ENCODE measurements around the gene KRT75.

KRT75 gene

GRCh38 chr12:52439420-52439819 is 5.2 kb upstream of the KRT75 start:
- DNase-seq = no peak

GRCh38 chr12:52438305-52439301 is 4.4 kb upstream of the KRT75 start:
- no peak for DNase-seq

- no peak for DNase-seq
These were observed 3.3 kb upstream of the KRT75 start for GRCh38 chr12:52437508-52437907.

DNA sequence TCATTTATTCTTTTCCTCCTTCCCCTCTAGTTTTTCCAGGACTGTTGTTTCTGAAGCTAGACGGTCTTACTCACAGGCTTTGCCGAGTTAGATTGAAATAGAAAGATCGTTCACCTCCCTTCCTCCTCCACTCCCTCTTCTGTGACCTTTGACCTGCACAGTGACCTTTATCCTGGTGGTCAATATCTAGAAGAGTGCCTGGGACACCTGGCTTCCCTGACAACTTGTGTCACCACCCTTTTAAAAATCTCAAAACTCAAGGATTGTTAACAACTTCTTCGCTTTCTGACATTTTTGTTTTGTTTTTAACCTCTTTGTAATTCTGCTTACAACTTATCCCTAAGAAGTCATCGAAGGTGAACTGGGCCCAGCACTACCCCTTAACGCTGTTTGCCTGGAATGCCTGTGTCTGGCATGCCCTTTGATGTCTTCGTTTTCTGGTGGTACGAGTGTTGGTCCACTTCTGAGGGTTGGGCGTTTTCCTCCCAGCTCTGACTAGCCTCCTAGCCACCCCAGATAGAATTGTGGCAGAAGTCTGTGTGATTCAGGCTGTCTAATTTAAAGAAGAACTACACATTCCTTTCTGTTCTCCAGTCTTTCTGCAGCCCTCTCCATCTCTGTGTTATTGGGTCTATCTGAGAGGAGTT is 2.8 kb upstream of the KRT75 start:
- no peak for DNase-seq

- no peak for DNase-seq
These were observed 2.0 kb upstream of the KRT75 start for GRCh38 chr12:52436000-52436827.

DNA sequence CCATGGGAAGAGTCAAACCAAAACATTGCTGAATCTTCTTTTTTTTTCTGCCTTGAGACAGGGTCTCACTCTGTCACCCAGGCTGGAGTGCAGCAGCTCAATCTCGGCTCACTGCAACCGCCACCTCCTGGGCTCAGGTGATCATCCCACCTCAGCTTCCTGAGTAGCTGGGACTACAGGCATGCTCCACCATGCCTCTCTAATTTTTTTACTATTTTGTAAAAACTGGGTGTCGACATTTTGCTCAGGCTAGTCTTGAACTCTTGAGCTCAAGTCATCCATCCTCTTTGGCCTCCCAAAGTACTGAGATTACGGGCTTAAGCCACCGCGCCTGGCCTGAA is 1.5 kb upstream of the KRT75 start:
- no peak for DNase-seq

DNA sequence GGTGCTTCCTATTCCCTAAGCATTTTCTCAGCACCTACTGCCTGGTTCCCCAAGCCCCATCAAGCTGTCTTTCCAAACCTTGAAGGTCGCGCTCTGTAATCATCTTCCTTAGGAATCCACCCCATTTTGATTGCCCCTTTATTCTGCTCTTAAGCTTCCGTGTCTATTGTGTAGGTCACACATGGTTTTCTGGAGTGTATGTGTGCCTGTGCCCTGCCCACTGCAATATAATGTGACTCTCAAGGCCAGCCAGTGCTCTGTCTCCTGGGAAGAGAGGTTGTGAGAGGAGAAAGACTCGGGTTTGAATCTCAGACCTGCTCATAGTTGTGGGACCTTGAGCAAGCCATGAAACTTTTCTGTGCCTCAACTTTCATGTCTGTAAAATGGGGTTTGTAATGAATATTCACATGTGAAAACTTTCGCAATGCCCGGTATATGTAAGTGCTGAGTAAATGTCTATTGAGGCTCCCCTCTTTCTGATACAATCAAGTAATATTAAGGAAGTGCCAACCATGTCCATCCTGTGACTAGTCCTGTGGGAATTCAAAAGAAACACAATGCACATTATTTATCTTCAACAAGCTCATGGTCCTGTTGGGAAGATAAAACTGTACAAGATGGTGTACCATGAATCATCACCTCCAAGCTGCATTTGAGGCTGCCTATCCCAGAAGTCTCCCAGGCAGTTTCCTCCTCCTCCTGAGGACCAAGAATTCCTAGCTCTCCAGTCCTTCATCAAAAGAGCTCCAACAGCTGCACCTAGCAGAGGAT is 774 bp upstream of the KRT75 start:
- DNase-seq = no peak

- DNase-seq = no peak
These were observed 580 bp downstream of the KRT75 start for GRCh38 chr12:52433501-52434080.

DNA sequence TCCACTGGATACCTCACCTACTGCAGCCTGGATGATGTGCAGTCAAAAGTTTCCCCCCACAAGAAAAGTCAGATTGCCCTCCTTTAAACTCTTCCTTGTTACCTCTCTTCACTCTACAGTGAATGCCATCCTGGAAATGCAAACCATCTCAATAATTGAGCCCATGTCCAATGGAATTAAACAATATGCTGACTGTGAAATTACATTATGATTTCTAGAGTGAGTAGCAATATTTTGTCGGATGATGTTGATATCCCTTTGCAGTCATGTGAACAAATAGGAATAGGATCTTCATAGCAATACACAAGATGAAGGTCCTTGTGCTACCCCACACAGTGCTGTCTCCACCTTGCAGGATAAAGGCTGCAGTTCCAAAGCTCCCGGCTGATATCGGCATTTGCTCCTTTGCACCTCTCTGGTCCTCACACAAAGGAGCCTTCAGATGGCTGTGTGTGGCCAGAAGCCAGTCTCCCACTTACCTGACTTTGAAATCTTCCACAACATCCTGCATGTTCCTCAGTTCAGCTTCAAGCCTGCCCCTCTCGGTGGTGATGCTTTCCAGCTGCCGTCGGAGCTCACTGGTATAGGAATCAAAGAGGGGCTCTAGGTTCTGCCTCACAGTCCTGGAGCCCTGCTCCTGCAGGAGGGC is 1.5 kb downstream of the KRT75 start:
- DNase-seq = no peak

- DNase-seq = no peak
These were observed 6.0 kb downstream of the KRT75 start for GRCh38 chr12:52428121-52428520.

DNA sequence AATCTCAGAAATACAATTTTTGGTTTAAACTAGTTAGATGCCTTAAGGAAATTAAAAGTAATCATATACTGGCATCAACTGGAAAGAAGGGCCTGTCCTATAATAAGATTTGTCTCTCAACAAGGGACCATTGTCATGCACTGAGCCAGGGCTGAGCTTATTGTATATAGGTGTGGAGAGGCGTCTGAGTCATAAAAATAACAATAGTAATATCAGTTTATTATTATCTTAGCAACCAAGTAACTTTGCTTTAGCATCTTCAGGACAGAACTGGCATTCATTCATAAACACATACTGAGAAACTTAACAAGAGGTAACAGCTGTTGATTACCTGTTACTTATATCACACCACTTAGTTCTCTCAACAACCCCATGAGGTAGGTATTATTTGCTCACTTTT is 7.1 kb downstream of the KRT75 start:
- no peak for DNase-seq

DNA sequence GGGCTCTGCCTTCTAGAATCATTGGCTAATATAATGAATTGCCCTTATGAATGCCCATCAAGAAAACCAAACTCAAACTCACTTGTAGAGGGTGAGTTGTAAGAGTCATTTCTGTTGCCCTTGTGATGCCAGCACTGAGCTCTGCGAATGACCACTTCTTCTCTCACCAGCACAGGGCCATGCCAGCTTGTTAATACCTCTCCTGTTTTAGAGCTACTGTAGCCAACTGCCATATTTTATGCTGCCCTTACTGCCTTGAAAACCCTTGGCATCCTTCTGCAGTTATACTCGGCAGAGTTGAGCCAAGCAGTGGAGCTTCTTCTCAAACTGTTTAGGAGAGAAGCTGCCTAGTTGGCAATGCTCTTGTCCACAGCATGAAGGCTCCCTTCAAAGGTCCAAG is 8.1 kb downstream of the KRT75 start:
- DNase-seq = no peak

DNA sequence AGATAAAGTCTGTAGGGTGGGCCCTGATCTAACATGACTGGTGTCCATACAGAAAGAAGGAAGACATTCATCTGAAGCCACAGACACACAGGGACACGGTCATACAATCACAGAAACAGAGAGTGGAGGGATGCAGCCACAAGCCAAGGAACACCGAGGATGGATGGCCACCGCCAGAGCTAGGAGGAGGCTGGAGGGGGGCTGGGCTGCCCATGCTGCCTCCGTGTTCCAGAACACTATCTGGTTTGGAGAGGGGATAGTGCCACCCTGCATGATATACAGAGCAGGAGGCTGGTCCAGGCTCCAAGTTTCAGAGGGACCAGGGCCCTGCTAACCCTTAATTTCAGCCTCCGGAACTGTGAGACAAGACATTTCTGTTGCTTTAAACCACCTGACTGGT is 8.7 kb downstream of the KRT75 start:
- DNase-seq = no peak

DNA sequence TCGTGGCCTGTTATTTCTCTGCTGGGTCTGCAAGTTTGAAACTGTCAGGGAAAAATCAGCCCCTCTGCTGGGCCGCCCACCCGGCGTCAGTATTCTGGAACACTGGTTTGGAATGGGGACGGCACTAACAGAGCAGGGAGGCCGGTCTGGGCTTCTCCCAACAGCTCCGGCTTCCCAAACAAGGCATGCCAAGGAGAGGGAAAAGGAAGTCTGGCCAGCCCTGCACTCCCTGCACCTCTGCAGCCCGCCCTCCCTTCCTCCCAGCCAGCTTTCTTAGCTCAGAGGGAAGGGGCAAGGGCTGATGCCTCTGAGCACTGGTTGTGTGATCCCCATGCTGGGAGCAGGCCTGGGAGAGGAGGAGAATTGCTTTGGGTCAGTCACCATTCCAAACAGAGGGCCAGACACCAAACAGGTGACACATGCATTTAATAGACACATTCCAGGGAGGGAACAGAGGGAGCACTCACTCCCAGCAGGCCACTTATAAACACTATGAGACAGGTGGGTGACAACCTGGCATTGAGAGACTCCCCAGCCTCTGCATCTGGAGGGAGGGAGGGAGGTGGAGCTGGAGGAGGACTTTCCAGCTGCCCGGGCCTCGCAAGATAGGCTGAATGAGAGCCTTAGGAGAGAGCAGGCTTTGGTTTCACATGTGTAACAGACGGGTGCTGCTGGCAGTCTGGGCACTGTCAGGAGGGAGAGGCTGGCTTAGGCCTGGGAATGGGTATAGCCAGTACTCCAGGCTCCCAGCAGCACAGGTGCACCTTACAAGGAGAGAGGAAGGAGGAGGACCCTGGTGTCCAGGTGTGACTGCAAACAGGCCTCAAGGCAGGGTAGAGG is 10.3 kb downstream of the KRT75 start:
- DNase-seq = no peak

GRCh38 chr12:52423035-52423434 is 11.1 kb downstream of the KRT75 start:
- DNase-seq = no peak

GRCh38 chr12:52419656-52420055 is 14.5 kb downstream of the KRT75 start:
- no peak for DNase-seq

- no peak for DNase-seq
These were observed 15.5 kb downstream of the KRT75 start for GRCh38 chr12:52418576-52419110.

- DNase-seq = no peak
These were observed 16.4 kb downstream of the KRT75 start for GRCh38 chr12:52417740-52418139.

GRCh38 chr12:52416795-52417194 is 17.4 kb downstream of the KRT75 start:
- DNase-seq = no peak
